Astrocyte (in vitro differentiated cells and primary cell): ENCODE data around the gene P4HA3.

Experiments
- CTCF ChIP-seq: IDR thresholded peaks from 2 replicates; pipeline ENCODE4 v1.5.1; 2011; ENCODE audit warnings: low read depth, mild to moderate bottlenecking, inconsistent platforms, low read length, moderate library complexity; ENCODE audit not compliant: insufficient read depth
- EZH2 ChIP-seq: IDR thresholded peaks from 2 replicates; pipeline ENCODE4 v1.6.1; 2012; ENCODE audit warnings: mild to moderate bottlenecking, low read length, inconsistent platforms; ENCODE audit not compliant: insufficient read depth

GRCh38 chr11:74272276-74272675, 39.2 kb downstream of the P4HA3 start:
- TF ChIP-seq CTCF (no peak), EZH2 (no peak)
